Natural killer cell treated with Interleukin-12 subunit alpha and Interleukin-12 subunit beta and Interleukin-15 and Interleukin-18, amount 100 ng/mL, for 72 hours (primary cell): Measurements from ENCODE around the gene CAPN8. TPM values are rescaled to one million over a fixed set of nuclear protein-coding genes. Genes with fewer than 3 reads are reported as not detected.
A peak's percentile ranks its signal among the peaks of the same experiment; 100 is the strongest.

ENCODE experiments used
- ATAC-seq, 2 donors: fragments of 150-1000 bp; cut with Tn5 transposase in 1 of 2; sonication (Bioruptor Pico), chemical (Tn5 transposase) in 1 of 2; 2 replicates each; pipeline ENCODE4 v1.10.0; 2021
- DNase-seq: peaks from one replicate; pipeline ENCODE4 v3.0.0; 2022; ENCODE audit warnings: low spot score
- H3K27ac Mint-ChIP-seq, 2 donors: 1 replicate in 1 of 2; 2 replicates in 1 of 2; pipeline ENCODE4 v1.8.0; 2022; ENCODE audit warnings: mixed read lengths in 2 of 2, mild to moderate bottlenecking in 1 of 2, moderate library complexity in 1 of 2
- H3K27me3 Mint-ChIP-seq, 2 donors: 1 replicate in 1 of 2; 2 replicates in 1 of 2; pipeline ENCODE4 v1.8.0; 2022; ENCODE audit warnings: mixed read lengths in 2 of 2
- H3K36me3 Mint-ChIP-seq: one replicate; pipeline ENCODE4 v1.8.0; 2022; ENCODE audit warnings: mixed read lengths
- H3K4me1 Mint-ChIP-seq, 2 donors: 1 replicate in 1 of 2; 2 replicates in 1 of 2; pipeline ENCODE4 v1.8.0; 2022; ENCODE audit warnings: low read depth in 2 of 2, mixed read lengths in 2 of 2, mild to moderate bottlenecking in 1 of 2
- H3K4me3 Mint-ChIP-seq: one replicate; pipeline ENCODE4 v1.8.0; 2022; ENCODE audit warnings: mixed read lengths
- H3K9me3 Mint-ChIP-seq: 2 replicates; pipeline ENCODE4 v1.8.0; 2022; ENCODE audit warnings: mixed read lengths
- total RNA-seq, 2 donors: library from RNA; stranded (reverse); gene quantifications; one replicate each; pipeline ENCODE4 v1.2.3, GENCODE V29; 2022

CAPN8 gene
- total RNA-seq, 2 donors from 2014 or later = not detected

DNA sequence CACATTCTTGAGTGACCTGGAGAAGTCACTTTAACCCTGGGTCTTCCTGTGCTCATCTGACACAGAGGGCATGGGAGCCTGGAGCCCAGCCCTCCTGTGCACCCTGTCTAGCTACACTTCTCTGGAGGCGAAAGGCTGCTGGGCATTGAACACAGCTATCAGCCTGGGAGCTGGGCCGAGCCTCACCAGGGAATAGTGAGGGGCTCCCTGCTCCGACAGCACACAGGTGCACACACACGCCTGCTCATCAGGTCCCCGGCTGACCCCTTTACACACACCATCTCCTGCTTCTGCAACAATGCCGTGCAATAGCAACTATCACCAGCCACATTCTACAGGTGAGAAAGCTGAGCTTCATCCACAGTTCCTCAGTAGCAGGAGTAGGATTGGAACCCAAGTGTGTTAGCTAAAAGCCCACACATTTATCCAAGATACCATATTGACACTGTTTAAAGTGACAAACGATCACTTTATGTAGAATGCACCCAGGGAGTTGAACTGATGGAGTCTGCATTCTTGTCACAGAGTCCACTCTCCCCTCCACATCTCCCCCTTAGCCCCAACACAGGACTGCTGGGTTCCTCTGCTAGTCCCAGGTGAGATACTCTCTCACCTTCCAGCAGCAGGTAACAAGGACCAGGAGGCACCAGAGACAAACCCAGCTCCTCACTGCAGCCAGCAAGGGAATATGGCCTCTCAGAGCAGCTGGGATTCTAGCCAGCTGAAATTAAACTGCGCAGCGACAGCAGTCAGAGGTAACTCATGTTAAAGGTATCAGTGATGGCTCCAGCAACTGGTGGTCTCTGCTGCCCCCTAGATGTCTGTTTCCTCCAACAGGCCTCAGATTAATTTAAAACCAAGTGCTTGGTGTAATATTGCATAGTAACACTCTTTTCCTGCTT is 18.3 kb upstream of the CAPN8 start:
- H3K36me3 Mint-ChIP-seq = no peaks in the 10 kb centered on the region
- peaks cover 14 to 31% of the 10 kb centered on the region in 2 donors for H3K27me3 Mint-ChIP-seq
- no peak overlapping the region for H3K4me3 Mint-ChIP-seq
- H3K4me1 Mint-ChIP-seq = peaks cover 0 to 3% of the 10 kb centered on the region in 2 donors
- H3K9me3 Mint-ChIP-seq = no peaks in the 10 kb centered on the region
- DNase-seq = no peak
- ATAC-seq = peak in 1 of 2 donors; percentile 55
- H3K27ac Mint-ChIP-seq = no peak overlapping the region

GRCh38 chr1:223682502-223682901 is 17.0 kb upstream of the CAPN8 start:
- no peak for DNase-seq
- H3K9me3 Mint-ChIP-seq = no peaks in the 10 kb centered on the region
- H3K4me3 Mint-ChIP-seq = no peak overlapping the region
- no peak overlapping the region for H3K27ac Mint-ChIP-seq
- H3K27me3 Mint-ChIP-seq = peaks cover 12 to 24% of the 10 kb centered on the region in 2 donors
- H3K36me3 Mint-ChIP-seq = no peaks in the 10 kb centered on the region
- no peak for ATAC-seq
- no peaks in the 10 kb centered on the region for H3K4me1 Mint-ChIP-seq

GRCh38 chr1:223680188-223680587 is 14.7 kb upstream of the CAPN8 start:
- Mint-ChIP-seq H3K9me3 (no peaks in the 10 kb centered on the region), H3K4me3 (no peak overlapping the region), H3K27me3 (peaks cover 12 to 17% of the 10 kb centered on the region in 2 donors), H3K4me1 (no peaks in the 10 kb centered on the region), H3K27ac (no peak overlapping the region), H3K36me3 (no peaks in the 10 kb centered on the region)
- ATAC-seq (no peak), DNase-seq (no peak)

DNA sequence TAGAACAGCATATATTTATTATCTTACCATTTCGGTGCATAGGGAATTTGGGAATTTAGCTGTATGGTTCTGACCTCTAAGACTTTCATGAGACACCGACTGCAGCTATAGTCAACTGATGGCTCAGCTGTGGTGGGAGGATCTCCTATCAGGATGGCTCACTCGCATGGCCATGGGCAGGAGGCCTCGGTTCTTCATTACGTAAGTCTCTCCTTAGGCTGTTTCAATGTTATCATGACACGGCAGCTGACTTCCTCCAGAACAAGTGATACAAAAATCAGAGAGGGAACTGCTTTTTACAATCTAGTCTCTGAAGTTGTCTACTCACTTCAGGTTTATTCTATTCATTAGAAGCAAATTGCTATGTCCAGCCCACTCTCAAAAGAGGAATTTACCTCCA is 13.3 kb upstream of the CAPN8 start:
- ATAC-seq = no peak
- Mint-ChIP-seq H3K4me1 (no peaks in the 10 kb centered on the region), H3K27me3 (peaks cover 7 to 17% of the 10 kb centered on the region in 2 donors), H3K27ac (no peak overlapping the region), H3K36me3 (no peaks in the 10 kb centered on the region), H3K9me3 (no peaks in the 10 kb centered on the region), H3K4me3 (no peak overlapping the region)
- DNase-seq = no peak

DNA sequence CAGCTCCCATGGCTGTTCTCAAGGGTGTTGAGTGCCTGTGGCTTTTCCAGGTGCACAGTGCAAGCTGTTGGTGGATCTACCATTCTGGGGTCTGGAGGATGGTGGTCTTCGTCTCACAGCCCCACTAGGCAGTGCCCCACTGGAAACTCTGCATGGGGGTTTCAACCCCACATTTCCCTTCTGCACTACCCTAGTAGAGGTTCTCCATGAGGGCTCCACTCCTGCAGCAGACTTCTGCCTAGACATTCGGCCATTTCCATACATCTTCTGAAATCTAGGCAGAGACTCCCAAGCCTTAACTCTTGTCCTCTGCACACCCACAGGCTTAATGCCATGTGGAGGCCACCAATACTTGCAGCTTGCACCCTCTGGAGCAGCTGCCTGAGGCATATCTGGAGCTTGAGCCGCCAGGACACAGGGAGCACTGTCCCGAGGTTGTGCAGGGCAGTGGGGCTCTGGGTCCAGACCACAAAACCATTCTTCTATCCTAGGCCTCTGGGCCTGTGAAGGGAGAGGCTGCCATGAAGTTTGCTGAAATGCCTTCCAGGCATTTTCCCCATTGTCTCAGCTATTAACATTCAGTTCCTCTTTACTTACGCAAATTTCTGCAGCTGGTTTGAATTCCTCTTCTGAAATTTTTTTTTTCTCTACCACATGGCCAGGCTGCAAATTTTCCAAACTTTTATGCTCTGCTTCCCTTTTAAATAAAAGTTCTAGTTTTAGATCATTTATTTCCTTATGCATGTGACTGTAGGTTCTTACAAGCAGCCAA is 8.8 kb upstream of the CAPN8 start:
- H3K9me3 Mint-ChIP-seq = no peaks in the 10 kb centered on the region
- no peak overlapping the region for H3K27ac Mint-ChIP-seq
- H3K4me3 Mint-ChIP-seq = no peak overlapping the region
- DNase-seq (no peak), ATAC-seq (no peak)
- no peaks in the 10 kb centered on the region for H3K36me3 Mint-ChIP-seq
- H3K27me3 Mint-ChIP-seq = peaks cover 7 to 9% of the 10 kb centered on the region in 2 donors
- H3K4me1 Mint-ChIP-seq = no peaks in the 10 kb centered on the region

DNA sequence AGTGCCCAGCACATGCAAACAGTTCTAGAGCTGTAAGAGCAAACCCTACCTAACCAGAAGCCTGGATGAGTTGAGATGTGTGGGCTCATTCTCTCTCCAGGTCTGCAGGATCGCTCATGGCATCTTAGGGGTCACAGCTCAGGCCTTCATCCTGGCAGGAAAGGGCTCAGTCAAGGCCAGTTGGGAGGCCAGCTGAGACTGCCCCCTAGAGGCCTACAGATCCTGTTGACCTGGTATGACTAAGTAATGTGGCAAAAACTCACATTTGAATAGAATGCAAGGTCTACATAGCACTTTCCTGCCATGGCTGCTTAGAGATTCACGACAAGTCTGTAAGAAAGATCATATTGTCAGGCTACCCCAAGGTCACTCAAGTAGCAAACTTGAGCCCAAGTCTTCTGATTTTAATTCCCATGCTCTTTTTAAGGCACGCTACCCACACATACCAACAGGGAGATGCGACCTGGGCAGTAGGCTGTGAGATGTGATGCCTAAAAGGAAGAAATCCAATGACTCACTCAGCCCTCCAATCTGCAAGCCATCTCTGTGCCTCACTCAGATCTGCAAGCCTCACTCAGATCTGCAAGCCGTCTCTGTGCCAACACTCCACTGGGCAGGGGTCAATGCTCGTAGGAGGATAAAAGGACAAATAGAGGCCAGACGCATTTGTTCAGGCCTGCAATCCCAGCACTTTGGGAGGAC is 5.1 kb upstream of the CAPN8 start:
- peaks cover 9 to 15% of the 10 kb centered on the region in 2 donors for H3K27me3 Mint-ChIP-seq
- ATAC-seq (peak; percentile 28 to 64), DNase-seq (no peak)
- H3K36me3 Mint-ChIP-seq = no peaks in the 10 kb centered on the region
- H3K4me3 Mint-ChIP-seq = no peak overlapping the region
- no peak overlapping the region for H3K27ac Mint-ChIP-seq
- no peaks in the 10 kb centered on the region for H3K4me1 Mint-ChIP-seq
- no peaks in the 10 kb centered on the region for H3K9me3 Mint-ChIP-seq

GRCh38 chr1:223669003-223669795 is 3.7 kb upstream of the CAPN8 start:
- Mint-ChIP-seq H3K36me3 (no peaks in the 10 kb centered on the region), H3K4me3 (no peak overlapping the region), H3K4me1 (no peaks in the 10 kb centered on the region), H3K27me3 (peaks cover 9 to 15% of the 10 kb centered on the region in 2 donors), H3K9me3 (no peaks in the 10 kb centered on the region), H3K27ac (no peak overlapping the region)
- DNase-seq (no peak), ATAC-seq (no peak)

DNA sequence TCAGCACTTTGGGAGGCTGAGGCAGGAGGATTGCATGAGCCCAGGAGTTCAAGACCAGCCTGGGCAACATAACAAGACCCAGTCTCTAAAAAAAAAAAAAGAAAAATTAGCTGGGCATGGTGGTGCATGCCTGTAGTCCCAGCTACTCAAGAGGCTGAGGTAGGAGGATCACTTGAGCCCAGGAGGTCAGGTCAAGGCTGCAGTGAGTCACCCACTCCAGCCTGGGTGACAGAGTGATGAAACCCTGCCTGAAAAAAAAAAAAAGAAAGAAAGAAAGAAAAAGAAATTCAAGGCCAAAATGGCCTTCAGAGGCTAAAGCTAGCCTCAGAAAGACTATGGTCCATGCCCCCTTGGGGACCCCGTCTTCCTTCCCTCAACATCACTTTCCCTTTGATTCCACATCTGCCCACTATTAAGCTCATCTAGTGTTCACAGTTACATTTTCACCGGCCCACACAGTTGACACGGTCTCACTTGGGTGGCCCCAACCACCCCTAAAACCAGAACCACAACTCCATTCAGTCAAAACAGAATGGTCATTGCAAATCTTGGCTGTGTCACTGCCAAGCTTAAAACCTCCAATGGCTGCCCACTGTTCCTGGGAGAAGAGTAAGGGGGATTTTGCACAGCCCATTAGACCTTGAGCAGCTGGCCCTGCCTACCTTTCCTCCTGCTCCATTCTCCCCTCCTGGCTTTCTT is 2.1 kb upstream of the CAPN8 start:
- ATAC-seq (no peak), DNase-seq (no peak)
- H3K36me3 Mint-ChIP-seq = no peaks in the 10 kb centered on the region
- no peaks in the 10 kb centered on the region for H3K4me1 Mint-ChIP-seq
- H3K4me3 Mint-ChIP-seq = no peak overlapping the region
- no peak overlapping the region for H3K27ac Mint-ChIP-seq
- no peaks in the 10 kb centered on the region for H3K9me3 Mint-ChIP-seq
- H3K27me3 Mint-ChIP-seq = peaks cover 13 to 25% of the 10 kb centered on the region in 2 donors

- H3K4me3 Mint-ChIP-seq = no peak overlapping the region
- DNase-seq (no peak), ATAC-seq (peak in 1 of 2 donors; percentile 35)
- H3K36me3 Mint-ChIP-seq = no peaks in the 10 kb centered on the region
- H3K27me3 Mint-ChIP-seq = peaks cover 19 to 39% of the 10 kb centered on the region in 2 donors
- H3K27ac Mint-ChIP-seq = no peak overlapping the region
- H3K4me1 Mint-ChIP-seq = no peaks in the 10 kb centered on the region
- no peaks in the 10 kb centered on the region for H3K9me3 Mint-ChIP-seq
These were observed 1.4 kb downstream of the CAPN8 start for GRCh38 chr1:223664106-223664505.

DNA sequence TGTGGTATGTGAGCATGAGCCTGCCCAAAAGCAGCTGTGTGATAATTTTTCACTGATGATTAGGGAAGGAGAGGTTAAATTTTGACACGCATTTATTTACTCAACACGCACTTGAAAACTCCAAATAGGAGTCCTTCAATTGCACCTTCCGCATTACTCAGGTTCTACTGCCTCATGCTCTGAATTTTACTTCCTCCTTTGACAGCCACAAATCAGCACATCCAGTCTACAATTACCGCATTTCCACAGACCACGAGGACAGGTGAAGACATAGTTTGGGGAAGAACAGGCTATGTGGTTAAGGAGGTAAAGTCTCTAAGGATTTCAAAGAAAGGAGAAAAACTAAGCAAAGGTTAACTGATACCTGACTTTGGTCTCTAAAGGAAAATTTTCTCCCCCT is 2.6 kb downstream of the CAPN8 start:
- no peak for DNase-seq
- H3K36me3 Mint-ChIP-seq = no peaks in the 10 kb centered on the region
- H3K27ac Mint-ChIP-seq = no peak overlapping the region
- peaks cover 18 to 35% of the 10 kb centered on the region in 2 donors for H3K27me3 Mint-ChIP-seq
- no peaks in the 10 kb centered on the region for H3K4me1 Mint-ChIP-seq
- no peak for ATAC-seq
- no peaks in the 10 kb centered on the region for H3K9me3 Mint-ChIP-seq
- no peak overlapping the region for H3K4me3 Mint-ChIP-seq

- no peaks in the 10 kb centered on the region for H3K36me3 Mint-ChIP-seq
- H3K4me1 Mint-ChIP-seq = no peaks in the 10 kb centered on the region
- no peak overlapping the region for H3K4me3 Mint-ChIP-seq
- H3K27ac Mint-ChIP-seq = no peak overlapping the region
- DNase-seq = no peak
- no peak for ATAC-seq
- H3K9me3 Mint-ChIP-seq = no peaks in the 10 kb centered on the region
- H3K27me3 Mint-ChIP-seq = peaks cover 32 to 49% of the 10 kb centered on the region in 2 donors
These were observed 5.8 kb downstream of the CAPN8 start for GRCh38 chr1:223659711-223660110.

GRCh38 chr1:223657978-223658377 is 7.5 kb downstream of the CAPN8 start:
- DNase-seq = no peak
- H3K4me1 Mint-ChIP-seq = no peaks in the 10 kb centered on the region
- H3K9me3 Mint-ChIP-seq = no peaks in the 10 kb centered on the region
- no peak overlapping the region for H3K27ac Mint-ChIP-seq
- H3K27me3 Mint-ChIP-seq = peaks cover 28 to 42% of the 10 kb centered on the region in 2 donors
- no peaks in the 10 kb centered on the region for H3K36me3 Mint-ChIP-seq
- ATAC-seq = no peak
- no peak overlapping the region for H3K4me3 Mint-ChIP-seq

- Mint-ChIP-seq H3K36me3 (no peaks in the 10 kb centered on the region), H3K9me3 (no peaks in the 10 kb centered on the region), H3K27ac (no peak overlapping the region), H3K4me3 (no peak overlapping the region), H3K27me3 (peaks cover 15 to 25% of the 10 kb centered on the region in 2 donors), H3K4me1 (no peaks in the 10 kb centered on the region)
- no peak for DNase-seq
- no peak for ATAC-seq
These were observed 11.4 kb downstream of the CAPN8 start for GRCh38 chr1:223654083-223654482.
